ENCODE measurements around the gene HP1BP3. TPM values are rescaled to one million over a fixed set of nuclear protein-coding genes. Genes with fewer than 3 reads are reported as not detected.

Gene HP1BP3, protein sequence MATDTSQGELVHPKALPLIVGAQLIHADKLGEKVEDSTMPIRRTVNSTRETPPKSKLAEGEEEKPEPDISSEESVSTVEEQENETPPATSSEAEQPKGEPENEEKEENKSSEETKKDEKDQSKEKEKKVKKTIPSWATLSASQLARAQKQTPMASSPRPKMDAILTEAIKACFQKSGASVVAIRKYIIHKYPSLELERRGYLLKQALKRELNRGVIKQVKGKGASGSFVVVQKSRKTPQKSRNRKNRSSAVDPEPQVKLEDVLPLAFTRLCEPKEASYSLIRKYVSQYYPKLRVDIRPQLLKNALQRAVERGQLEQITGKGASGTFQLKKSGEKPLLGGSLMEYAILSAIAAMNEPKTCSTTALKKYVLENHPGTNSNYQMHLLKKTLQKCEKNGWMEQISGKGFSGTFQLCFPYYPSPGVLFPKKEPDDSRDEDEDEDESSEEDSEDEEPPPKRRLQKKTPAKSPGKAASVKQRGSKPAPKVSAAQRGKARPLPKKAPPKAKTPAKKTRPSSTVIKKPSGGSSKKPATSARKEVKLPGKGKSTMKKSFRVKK
- total RNA-seq (100 to 1,000 TPM; 335 to 362 TPM), polyA plus RNA-seq (100 to 1,000 TPM; 220 to 282 (median 278) TPM), total RNA-seq (219 to 439 (median 302) reads per million in 6 experiments)

DNA sequence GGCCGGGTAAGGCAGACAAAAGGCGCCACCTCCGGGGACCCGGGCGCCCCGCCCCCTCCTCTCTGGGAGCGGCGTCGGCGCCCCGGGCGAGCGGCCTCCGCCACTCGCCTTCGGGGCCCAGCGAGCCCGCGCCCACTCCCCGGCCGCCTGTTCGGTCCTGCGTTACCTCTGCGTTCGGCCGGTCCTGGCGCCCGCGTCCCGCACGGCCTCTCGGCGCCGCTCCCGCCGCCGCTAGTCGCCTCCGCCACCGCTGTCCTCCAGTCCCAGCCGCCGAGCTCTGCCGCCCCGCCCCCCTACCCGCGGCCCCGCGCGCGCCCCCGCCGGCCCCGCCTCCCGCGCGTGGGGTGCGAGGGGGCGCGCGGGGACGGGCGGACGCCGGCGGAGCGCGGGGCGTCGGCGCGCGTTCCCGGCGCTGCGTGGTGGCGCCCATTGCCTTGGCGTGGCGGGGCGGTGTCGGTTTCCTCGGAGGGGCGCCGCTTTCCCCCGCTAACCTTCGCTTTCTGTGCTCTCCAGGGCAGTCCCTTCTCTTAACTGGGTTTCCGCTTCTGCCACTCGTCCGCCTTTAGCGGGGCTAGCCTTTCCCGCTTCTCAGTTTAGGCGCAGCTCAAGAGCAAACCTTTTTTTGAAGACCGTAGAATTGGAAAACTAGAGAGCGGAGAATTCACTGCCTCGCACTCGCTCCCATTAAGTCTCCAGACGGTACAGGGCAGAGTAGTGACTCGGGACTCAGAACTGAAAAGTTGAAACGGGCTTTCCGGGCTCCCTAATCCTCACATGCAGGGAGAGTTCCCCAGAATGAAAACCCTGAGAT lies at the start of gene HP1BP3:
HP1BP3 (minus strand) TSS at position 279 of the 811 bp plus-strand sequence. CDS start 6,867 bp downstream, outside the sequence.
- Mint-ChIP-seq H3K36me3 (no peaks in the 10 kb centered on the region), H3K9me3 (no peaks in the 10 kb centered on the region), H3K4me1 (peaks cover 10 to 41% (median 29%) of the 10 kb centered on the region in 4 donors), H3K27ac (peak within 1 kb of the TSS; percentile 94 to 99 (median 98)), H3K4me3 (peak within 1 kb of the TSS; percentile 93 to 100 (median 98)), H3K27me3 (no peaks in the 10 kb centered on the region)
- ATAC-seq (peak; percentile 59 to 65), DNase-seq (peak in 9 of 10 donors; percentile 76 to 94 (median 88))
- POLR2A ChIA-PET: interaction anchor here (0.6 to 2.4 kb wide), 20 partner anchors 11 to 1189 kb away, joined by 3 to 23 read pairs (median 4); partner anchors contain the start of genes DDOST and SH2D5

DNA sequence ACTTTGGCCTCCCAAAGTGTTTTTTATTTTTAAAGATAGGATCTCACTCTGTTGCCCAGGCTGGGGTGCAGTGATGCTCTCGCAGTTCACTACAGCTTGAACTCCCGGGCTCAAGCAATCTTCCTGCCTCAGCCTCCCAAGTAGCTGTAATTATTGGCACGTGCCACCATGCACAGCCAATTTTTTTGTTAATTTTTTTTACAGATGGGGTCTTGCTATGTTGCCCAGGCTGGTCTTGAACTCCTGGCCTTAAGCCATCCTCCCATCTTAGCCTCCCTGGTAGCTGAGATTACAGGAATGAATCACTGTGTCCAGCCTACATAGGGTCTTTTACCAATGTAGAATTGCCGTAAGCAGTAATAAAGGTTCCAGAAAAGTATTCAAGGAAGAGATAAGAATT lies 49.1 kb upstream of the HP1BP3 start:
- Mint-ChIP-seq H3K4me1 (no peaks in the 10 kb centered on the region), H3K9me3 (no peaks in the 10 kb centered on the region), H3K36me3 (peaks cover 4 to 36% (median 26%) of the 10 kb centered on the region in 3 donors), H3K27ac (no peak overlapping the region), H3K27me3 (no peaks in the 10 kb centered on the region), H3K4me3 (no peak overlapping the region)
- DNase-seq: no peak
- POLR2A ChIA-PET: no interaction called here
- no peak for ATAC-seq

DNA sequence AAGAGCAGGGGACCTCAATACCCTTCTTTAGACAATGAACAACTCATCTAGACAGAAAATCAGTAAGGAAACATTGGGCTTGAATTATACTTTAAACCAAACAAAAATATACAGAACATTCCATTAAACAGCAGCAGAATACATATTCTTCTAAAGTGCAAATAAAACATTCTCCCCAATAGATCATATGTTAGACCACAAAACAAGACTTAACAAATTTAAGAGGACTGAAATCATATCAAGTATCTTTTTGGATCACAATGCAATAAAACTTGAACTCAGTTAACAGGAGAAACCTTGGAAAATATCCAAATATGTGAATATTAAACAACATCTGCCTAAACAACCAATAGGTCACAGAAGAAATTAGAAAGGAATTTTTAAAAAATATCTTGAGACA lies 47.7 kb upstream of the HP1BP3 start:
- Mint-ChIP-seq H3K27ac (no peak overlapping the region), H3K9me3 (no peaks in the 10 kb centered on the region), H3K36me3 (peaks cover 4 to 30% (median 19%) of the 10 kb centered on the region in 3 donors), H3K27me3 (no peaks in the 10 kb centered on the region), H3K4me1 (no peaks in the 10 kb centered on the region), H3K4me3 (no peak overlapping the region)
- ATAC-seq (no peak), DNase-seq (no peak)
- POLR2A ChIA-PET: no interaction called here

DNA sequence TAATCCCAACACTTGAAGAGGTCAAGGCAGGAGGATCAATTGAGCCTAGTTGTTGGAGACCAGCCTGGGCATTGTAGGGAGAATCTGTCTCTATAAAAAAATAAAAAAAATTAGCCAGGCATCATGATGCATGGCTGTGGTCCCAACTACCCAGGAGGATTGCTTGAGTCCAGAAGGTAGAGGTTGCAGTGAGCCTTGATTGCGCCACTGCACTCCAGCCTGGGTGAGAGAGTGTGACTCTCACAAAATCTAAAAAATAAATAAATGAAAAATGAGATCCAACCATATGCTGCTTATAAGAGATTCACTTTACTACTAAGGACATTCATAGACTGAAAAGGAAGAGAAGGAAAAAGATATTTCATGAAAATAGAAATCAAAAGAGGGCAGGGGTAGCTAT lies 47.1 kb upstream of the HP1BP3 start:
- DNase-seq (no peak), ATAC-seq (no peak)
- Mint-ChIP-seq H3K4me3 (no peak overlapping the region), H3K4me1 (no peaks in the 10 kb centered on the region), H3K9me3 (no peaks in the 10 kb centered on the region), H3K36me3 (peaks cover 4 to 27% (median 17%) of the 10 kb centered on the region in 3 donors), H3K27ac (no peak overlapping the region), H3K27me3 (no peaks in the 10 kb centered on the region)
- POLR2A ChIA-PET: no interaction called here

- Mint-ChIP-seq H3K27me3 (no peaks in the 10 kb centered on the region), H3K4me1 (no peaks in the 10 kb centered on the region), H3K4me3 (no peak overlapping the region), H3K9me3 (no peaks in the 10 kb centered on the region), H3K27ac (no peak overlapping the region), H3K36me3 (peaks cover 4 to 30% (median 22%) of the 10 kb centered on the region in 3 donors)
- POLR2A ChIA-PET: no interaction called here
- no peak for ATAC-seq
- no peak for DNase-seq
Observed at GRCh38 chr1:20830378-20830777, 43.3 kb upstream of the HP1BP3 start.

DNA sequence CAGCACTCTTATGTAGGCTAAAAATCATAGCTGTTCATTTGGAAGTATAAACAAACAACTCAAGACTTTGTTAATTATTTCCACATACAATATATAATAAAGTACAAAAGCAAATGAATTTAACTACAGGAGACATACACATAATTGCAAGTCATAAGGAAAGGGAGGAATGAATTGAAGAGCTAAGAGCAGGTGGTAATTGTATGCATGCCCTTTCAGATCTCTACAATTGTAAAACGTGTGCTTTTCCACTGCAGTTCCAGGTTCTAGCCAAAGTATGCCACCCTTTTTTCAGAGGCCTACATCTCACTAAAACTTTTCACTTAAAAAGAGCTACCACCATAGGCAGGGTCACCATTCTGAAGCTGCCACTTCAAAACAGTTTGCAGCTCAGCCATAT lies 42.8 kb upstream of the HP1BP3 start:
- Mint-ChIP-seq H3K9me3 (no peaks in the 10 kb centered on the region), H3K27ac (no peak overlapping the region), H3K27me3 (no peaks in the 10 kb centered on the region), H3K4me3 (no peak overlapping the region), H3K36me3 (peaks cover 4 to 28% (median 17%) of the 10 kb centered on the region in 3 donors), H3K4me1 (no peaks in the 10 kb centered on the region)
- no peak for ATAC-seq
- POLR2A ChIA-PET: no interaction called here
- no peak for DNase-seq

- ATAC-seq (no peak), DNase-seq (no peak)
- no peaks in the 10 kb centered on the region for H3K4me1 Mint-ChIP-seq
- peaks cover 3 to 29% (median 16%) of the 10 kb centered on the region in 3 donors for H3K36me3 Mint-ChIP-seq
- H3K27ac Mint-ChIP-seq: no peak overlapping the region
- POLR2A ChIA-PET: no interaction called here
- H3K27me3 Mint-ChIP-seq: no peaks in the 10 kb centered on the region
- no peak overlapping the region for H3K4me3 Mint-ChIP-seq
- no peaks in the 10 kb centered on the region for H3K9me3 Mint-ChIP-seq
Observed at GRCh38 chr1:20829531-20829930, 42.4 kb upstream of the HP1BP3 start.

DNA sequence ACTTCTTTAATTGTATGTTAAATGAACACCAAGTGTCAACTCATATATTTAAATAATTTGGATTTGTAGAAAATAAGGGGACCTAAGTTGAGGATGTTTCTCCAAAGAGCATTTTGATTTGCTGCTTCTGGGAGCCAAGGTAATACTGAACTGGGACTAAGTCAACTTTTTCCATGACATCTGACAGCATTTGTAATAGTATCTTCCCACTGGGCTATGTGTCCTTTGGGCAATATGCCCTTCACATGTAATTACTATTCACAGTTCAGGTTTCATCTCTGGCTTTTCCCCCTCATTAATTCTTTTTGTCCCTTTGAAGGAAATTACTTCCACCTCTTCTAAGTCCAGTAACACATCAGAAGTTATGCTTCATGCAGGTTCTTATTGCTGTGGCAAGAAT lies 36.7 kb upstream of the HP1BP3 start:
- no peak for ATAC-seq
- Mint-ChIP-seq H3K4me3 (no peak overlapping the region), H3K27ac (no peak overlapping the region), H3K4me1 (no peaks in the 10 kb centered on the region), H3K9me3 (no peaks in the 10 kb centered on the region), H3K36me3 (peaks cover 4 to 39% (median 7%) of the 10 kb centered on the region in 3 donors), H3K27me3 (no peaks in the 10 kb centered on the region)
- POLR2A ChIA-PET: no interaction called here
- DNase-seq: no peak

DNA sequence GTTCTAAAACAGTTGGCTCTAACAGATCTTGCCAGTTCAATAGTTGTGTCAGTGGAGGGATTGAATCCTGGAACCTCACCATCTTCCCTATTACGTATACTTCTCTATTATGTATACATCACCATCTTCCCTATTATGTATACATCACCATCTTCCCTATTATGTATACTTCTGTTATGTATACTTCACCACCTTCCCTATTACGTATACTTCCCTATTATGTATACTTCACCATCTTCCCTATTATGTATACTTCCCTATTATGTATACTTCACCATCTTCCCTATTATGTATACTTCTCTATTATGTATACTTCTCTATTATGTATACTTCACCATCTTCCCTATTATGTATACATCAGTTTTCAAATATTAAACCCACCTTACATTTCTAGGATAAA lies 34.4 kb upstream of the HP1BP3 start:
- H3K36me3 Mint-ChIP-seq: peaks cover 3 to 38% (median 4%) of the 10 kb centered on the region in 3 donors
- DNase-seq (no peak), ATAC-seq (no peak)
- no peaks in the 10 kb centered on the region for H3K9me3 Mint-ChIP-seq
- POLR2A ChIA-PET: no interaction called here
- no peak overlapping the region for H3K4me3 Mint-ChIP-seq
- H3K27me3 Mint-ChIP-seq: no peaks in the 10 kb centered on the region
- H3K27ac Mint-ChIP-seq: peak overlapping the region in 1 of 10 donors; percentile 46
- H3K4me1 Mint-ChIP-seq: no peaks in the 10 kb centered on the region

DNA sequence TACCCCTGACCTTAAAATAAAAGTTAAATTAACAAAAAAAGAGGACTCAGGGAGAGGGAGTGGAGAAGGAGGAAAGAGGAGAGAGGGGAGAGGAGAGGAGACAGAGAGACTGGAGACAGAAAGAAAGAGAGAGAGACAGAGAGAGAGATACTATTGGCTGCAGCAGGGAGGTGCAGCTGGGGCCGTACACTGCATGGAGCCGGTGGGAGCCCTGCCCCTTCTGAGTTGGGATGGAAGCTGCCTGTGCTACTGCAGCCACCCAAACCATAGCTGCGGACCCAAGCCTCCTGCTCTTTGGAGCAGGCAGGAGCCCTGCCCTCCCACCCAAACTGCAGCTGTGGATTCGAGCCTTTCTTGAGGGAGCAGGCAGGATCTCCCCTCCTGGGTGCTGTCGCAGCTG lies 32.7 kb upstream of the HP1BP3 start:
- DNase-seq: no peak
- H3K27ac Mint-ChIP-seq: peak overlapping the region in 1 of 10 donors; percentile 71

DNA sequence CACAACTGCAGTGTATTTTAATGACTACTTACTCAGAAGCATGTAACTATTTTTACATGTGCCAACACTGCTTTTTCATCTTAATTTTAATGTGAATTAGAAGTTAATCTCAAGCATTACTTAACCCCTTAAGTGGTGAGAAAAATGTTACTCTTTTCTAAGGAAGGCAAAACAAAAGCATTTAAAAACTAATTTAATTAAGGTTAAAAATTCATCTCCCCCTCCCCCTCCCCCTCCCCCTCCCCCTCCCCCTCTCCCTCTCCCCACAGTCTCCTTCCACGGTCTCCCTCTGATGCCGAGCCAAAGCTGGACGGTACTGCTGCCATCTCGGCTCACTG lies 27.4 kb upstream of the HP1BP3 start:
- ATAC-seq: no peak
- Mint-ChIP-seq H3K4me1 (no peaks in the 10 kb centered on the region), H3K4me3 (no peak overlapping the region), H3K36me3 (peaks cover 4 to 18% (median 5%) of the 10 kb centered on the region in 3 donors), H3K27ac (no peak overlapping the region), H3K27me3 (no peaks in the 10 kb centered on the region), H3K9me3 (no peaks in the 10 kb centered on the region)
- DNase-seq: no peak
- POLR2A ChIA-PET: no interaction called here

More for the DNA sequence above, 32.7 kb upstream of the HP1BP3 start:
- ATAC-seq: no peak
- POLR2A ChIA-PET: no interaction called here
- peaks cover 3 to 32% (median 4%) of the 10 kb centered on the region in 3 donors for H3K36me3 Mint-ChIP-seq
- H3K27me3 Mint-ChIP-seq: no peaks in the 10 kb centered on the region
- H3K4me1 Mint-ChIP-seq: no peaks in the 10 kb centered on the region
- H3K4me3 Mint-ChIP-seq: no peak overlapping the region
- no peaks in the 10 kb centered on the region for H3K9me3 Mint-ChIP-seq

DNA sequence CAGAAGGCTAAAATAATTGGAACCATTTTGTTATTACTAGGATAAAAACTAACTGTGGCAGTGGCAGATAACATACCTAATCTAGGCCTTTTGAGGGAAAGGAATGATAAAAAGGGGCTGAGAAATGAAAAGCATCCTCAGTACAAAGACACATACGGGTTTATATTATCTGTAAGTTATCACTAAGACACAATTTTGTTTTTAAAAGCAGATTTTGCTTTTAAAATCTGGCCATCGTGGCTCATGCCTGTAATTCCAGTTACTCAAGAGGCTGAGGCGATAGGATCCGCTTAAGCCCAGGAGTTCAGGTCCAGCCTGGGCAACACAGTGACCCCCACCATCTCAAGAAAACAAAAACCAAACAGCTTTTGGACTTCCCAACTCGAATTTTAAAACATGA lies 24.8 kb upstream of the HP1BP3 start:
- Mint-ChIP-seq H3K27me3 (no peaks in the 10 kb centered on the region), H3K36me3 (peaks cover 4 to 16% (median 9%) of the 10 kb centered on the region in 3 donors), H3K4me3 (no peak overlapping the region), H3K9me3 (no peaks in the 10 kb centered on the region), H3K4me1 (no peaks in the 10 kb centered on the region), H3K27ac (no peak overlapping the region)
- no peak for ATAC-seq
- DNase-seq: no peak
- POLR2A ChIA-PET: no interaction called here

- Mint-ChIP-seq H3K27ac (no peak overlapping the region), H3K27me3 (no peaks in the 10 kb centered on the region), H3K9me3 (no peaks in the 10 kb centered on the region), H3K4me1 (peaks cover 0 to 1% (median under 1%) of the 10 kb centered on the region in 4 donors), H3K4me3 (no peak overlapping the region), H3K36me3 (no peaks in the 10 kb centered on the region)
- DNase-seq (no peak), ATAC-seq (no peak)
- POLR2A ChIA-PET: no interaction called here
Observed at GRCh38 chr1:20793236-20793635, 6.1 kb upstream of the HP1BP3 start.

Measured in naive thymus-derived CD8-positive, alpha-beta T cell (primary cell).